ENCODE measurements around the gene C16orf95. TPM values are rescaled to one million over a fixed set of nuclear protein-coding genes. Genes with fewer than 3 reads are reported as not detected.

The C16orf95 gene
- total RNA-seq, 2 donors from 2014 or later, result 0.91 to 8.0 TPM

- no peaks in the 10 kb centered on the region for H3K36me3 ChIP-seq
- no peak overlapping the region for H3K27ac ChIP-seq
- no peak for DNase-seq (ENCODE audit: low spot score)
- H3K4me1 ChIP-seq (replicated peaks), result no peaks in the 10 kb centered on the region
- WGBS, result 88% methylated on average over 4 of the region's 4 CpGs
- peaks cover 3% of the 10 kb centered on the region for H3K27me3 ChIP-seq (replicated peaks; ENCODE audit: insufficient read depth)
- TF ChIP-seq POLR2A (IDR thresholded peaks at IDR 0.05) (no peak), CTCF (IDR thresholded peaks at IDR 0.05) (no peak), POLR2AphosphoS5 (IDR thresholded peaks at IDR 0.05) (no peak)
- no peaks in the 10 kb centered on the region for H3K9me3 ChIP-seq
- H3K4me3 ChIP-seq, result no peak overlapping the region
- intact Hi-C loops (cut with DNase I), result loop anchor here (10.0 kb wide), 1 partner anchor 210 kb away; no protein-coding TSS in a partner anchor
Measured at GRCh38 chr16:87274794-87275193, 42.4 kb downstream of the C16orf95 start.

- Histone ChIP-seq H3K9me3 (no peaks in the 10 kb centered on the region), H3K27ac (no peak overlapping the region), H3K4me3 (no peak overlapping the region), H3K27me3 (replicated peaks; ENCODE audit: insufficient read depth) (peaks cover 3% of the 10 kb centered on the region), H3K36me3 (no peaks in the 10 kb centered on the region), H3K4me1 (replicated peaks) (no peaks in the 10 kb centered on the region)
- intact Hi-C loops (cut with DNase I), result loop anchor here (10.0 kb wide), 1 partner anchor 209 kb away; no protein-coding TSS in a partner anchor
- WGBS, result 95% methylated on average over 10 of the region's 10 CpGs
- DNase-seq (ENCODE audit: low spot score), result no peak
- TF ChIP-seq POLR2AphosphoS5 (IDR thresholded peaks at IDR 0.05) (no peak), CTCF (IDR thresholded peaks at IDR 0.05) (no peak), POLR2A (IDR thresholded peaks at IDR 0.05) (no peak)
Measured at GRCh38 chr16:87273471-87274030, 43.6 kb downstream of the C16orf95 start.

GRCh38 chr16:87271256-87271655 is 45.9 kb downstream of the C16orf95 start:
- peaks cover 3% of the 10 kb centered on the region for H3K27me3 ChIP-seq (replicated peaks; ENCODE audit: insufficient read depth)
- WGBS, result 88% methylated on average over 11 of the region's 11 CpGs
- intact Hi-C loops (cut with DNase I), result loop anchor here (10.0 kb wide), 1 partner anchor 206 kb away; no protein-coding TSS in a partner anchor
- no peaks in the 10 kb centered on the region for H3K4me1 ChIP-seq (replicated peaks)
- TF ChIP-seq POLR2A (IDR thresholded peaks at IDR 0.05) (no peak), CTCF (IDR thresholded peaks at IDR 0.05) (no peak), POLR2AphosphoS5 (IDR thresholded peaks at IDR 0.05) (no peak)
- H3K9me3 ChIP-seq, result no peaks in the 10 kb centered on the region
- no peak for DNase-seq (ENCODE audit: low spot score)
- no peaks in the 10 kb centered on the region for H3K36me3 ChIP-seq
- no peak overlapping the region for H3K27ac ChIP-seq
- H3K4me3 ChIP-seq, result no peak overlapping the region

DNA sequence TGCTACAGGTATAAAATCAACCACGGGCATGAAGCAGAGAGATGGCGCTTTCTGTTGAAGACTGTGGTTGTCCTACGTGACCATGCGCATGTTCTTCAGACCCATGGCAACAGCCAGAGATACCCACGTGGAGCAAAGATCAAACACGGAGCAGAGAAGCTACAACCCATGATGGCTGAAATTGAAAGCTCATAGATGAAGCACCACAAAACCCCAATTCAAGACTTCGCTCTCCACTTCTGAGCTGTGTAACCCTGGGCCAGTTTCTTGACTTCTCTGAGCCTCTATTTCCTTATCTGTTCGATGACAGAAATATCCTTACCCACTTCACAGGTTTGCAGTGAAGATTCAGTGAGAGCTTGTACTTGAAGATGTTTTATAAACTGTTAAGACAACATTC is 49.6 kb downstream of the C16orf95 start:
- TF ChIP-seq CTCF (IDR thresholded peaks at IDR 0.05) (no peak), POLR2AphosphoS5 (IDR thresholded peaks at IDR 0.05) (no peak), POLR2A (IDR thresholded peaks at IDR 0.05) (no peak)
- 86% methylated on average over 8 of the region's 8 CpGs for WGBS
- H3K27ac ChIP-seq, result no peak overlapping the region
- DNase-seq (ENCODE audit: low spot score), result no peak
- intact Hi-C loops (cut with DNase I), result no loop called here
- H3K27me3 ChIP-seq (replicated peaks; ENCODE audit: insufficient read depth), result no peaks in the 10 kb centered on the region
- H3K9me3 ChIP-seq, result no peaks in the 10 kb centered on the region
- H3K4me3 ChIP-seq, result no peak overlapping the region
- no peaks in the 10 kb centered on the region for H3K4me1 ChIP-seq (replicated peaks)
- no peaks in the 10 kb centered on the region for H3K36me3 ChIP-seq

GRCh38 chr16:87266846-87267245 is 50.3 kb downstream of the C16orf95 start:
- Histone ChIP-seq H3K36me3 (no peaks in the 10 kb centered on the region), H3K9me3 (no peaks in the 10 kb centered on the region), H3K4me1 (replicated peaks) (no peaks in the 10 kb centered on the region), H3K27me3 (replicated peaks; ENCODE audit: insufficient read depth) (no peaks in the 10 kb centered on the region), H3K27ac (no peak overlapping the region), H3K4me3 (no peak overlapping the region)
- TF ChIP-seq POLR2A (IDR thresholded peaks at IDR 0.05) (no peak), CTCF (IDR thresholded peaks at IDR 0.05) (no peak)
- 64% methylated on average over 4 of the region's 4 CpGs for WGBS
- no peak for DNase-seq (ENCODE audit: low spot score)
- intact Hi-C loops (cut with DNase I), result no loop called here

All from prostate gland (tissue), 2 donors.